Astrocyte of the hippocampus (primary cell): ENCODE data around the gene TNIP1.

Experiments
- DNase-seq: peaks from one replicate; pipeline ENCODE4 v3.0.0; 2011; ENCODE audit warnings: low read depth, low spot score

Gene TNIP1

GRCh38 chr5:151106043-151106442 lies 25.2 kb upstream of the TNIP1 start:
- DNase-seq: no peak

GRCh38 chr5:151105561-151105960 lies 24.7 kb upstream of the TNIP1 start:
- DNase-seq: no peak

- DNase-seq: no peak
These were observed 24.0 kb upstream of the TNIP1 start for GRCh38 chr5:151104795-151105194.

- no peak for DNase-seq
These were observed 20.9 kb upstream of the TNIP1 start for GRCh38 chr5:151101746-151102145.

- DNase-seq: no peak
These were observed 20.3 kb upstream of the TNIP1 start for GRCh38 chr5:151101151-151101550.

GRCh38 chr5:151100681-151101080 lies 19.8 kb upstream of the TNIP1 start:
- no peak for DNase-seq

- no peak for DNase-seq
These were observed 17.9 kb upstream of the TNIP1 start for GRCh38 chr5:151098768-151099121.

GRCh38 chr5:151097820-151098767 lies 17.3 kb upstream of the TNIP1 start:
- DNase-seq: no peak

- no peak for DNase-seq
These were observed 16.2 kb upstream of the TNIP1 start for GRCh38 chr5:151097061-151097460.

GRCh38 chr5:151096001-151096373 lies 15.2 kb upstream of the TNIP1 start:
- DNase-seq: no peak

- DNase-seq: peak; percentile 22
These were observed 14.6 kb upstream of the TNIP1 start for GRCh38 chr5:151095341-151096000.

- peak; percentile 28 for DNase-seq
These were observed 14.0 kb upstream of the TNIP1 start for GRCh38 chr5:151094852-151095245.

- peak; percentile 48 for DNase-seq
These were observed 13.4 kb upstream of the TNIP1 start for GRCh38 chr5:151094030-151094851.

GRCh38 chr5:151093476-151093889 lies 12.6 kb upstream of the TNIP1 start:
- peak; percentile 83 for DNase-seq

GRCh38 chr5:151092762-151093161 lies 11.9 kb upstream of the TNIP1 start:
- peak; percentile 81 for DNase-seq

GRCh38 chr5:151089726-151090125 lies 8.9 kb upstream of the TNIP1 start:
- DNase-seq: no peak

- no peak for DNase-seq
These were observed 8.2 kb upstream of the TNIP1 start for GRCh38 chr5:151088986-151089385.

GRCh38 chr5:151087486-151087885 lies 6.7 kb upstream of the TNIP1 start:
- DNase-seq: no peak

GRCh38 chr5:151086905-151087360 lies 6.1 kb upstream of the TNIP1 start:
- DNase-seq: peak; percentile 36

- DNase-seq: no peak
These were observed 5.5 kb upstream of the TNIP1 start for GRCh38 chr5:151086192-151086869.

GRCh38 chr5:151085517-151086041 lies 4.7 kb upstream of the TNIP1 start:
- peak; percentile 23 for DNase-seq
